ENCODE measurements around the gene MYH7B. TPM values are rescaled to one million over a fixed set of nuclear protein-coding genes. Genes with fewer than 3 reads are reported as not detected.

The MYH7B gene
- total RNA-seq, 1 experiment from 2014 or later = 0.22 TPM

DNA sequence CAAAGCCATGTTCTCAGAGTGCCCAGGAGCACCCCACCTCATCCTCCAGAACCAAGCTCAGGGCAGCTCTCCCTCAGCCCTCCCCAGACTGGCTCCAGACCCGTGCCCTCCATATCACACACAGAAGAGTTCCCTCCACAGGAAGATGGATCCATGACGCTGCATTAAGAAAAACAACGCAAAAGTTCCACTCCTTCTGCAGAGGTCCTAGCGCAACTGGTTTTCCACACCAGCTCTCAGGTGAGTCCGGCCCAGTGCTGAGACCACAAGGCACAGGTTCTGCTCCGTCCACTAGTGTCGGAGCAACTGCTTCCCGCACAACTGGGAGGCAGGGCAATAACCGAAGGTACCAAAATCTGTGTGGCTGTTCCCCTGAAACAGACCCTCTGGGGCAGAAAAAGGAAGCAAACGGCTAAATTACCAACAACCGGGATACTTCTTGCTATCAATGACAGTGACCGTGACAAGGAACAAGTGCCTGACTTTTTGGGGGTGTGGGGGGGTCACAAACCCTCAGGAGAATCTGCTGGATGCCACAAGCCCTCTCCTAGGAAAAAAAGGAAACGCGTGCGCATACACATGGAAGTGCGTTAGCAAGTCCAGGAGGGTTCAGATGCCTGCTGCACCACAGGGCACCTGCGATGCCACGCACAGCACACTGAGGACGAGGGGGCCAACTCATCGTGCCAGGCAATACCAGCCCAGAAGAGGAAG lies 49.2 kb downstream of the MYH7B start:
- Histone ChIP-seq H3K4me1 (ENCODE audit: insufficient read depth, low read length) (no peaks in the 10 kb centered on the region), H3K18ac (ENCODE audit: insufficient read length, low read depth, low read length) (no peak overlapping the region), H3K9me3 (ENCODE audit: control insufficient read depth, low read depth, low read length) (no peaks in the 10 kb centered on the region), H3K56ac (ENCODE audit: insufficient read length, low read depth, low read length) (no peak overlapping the region), H2AK5ac (ENCODE audit: insufficient read length, low read length) (no peak overlapping the region), H2BK15ac (ENCODE audit: low read depth, low read length) (no peak overlapping the region), H4K91ac (ENCODE audit: insufficient read length, low read depth, low read length) (no peak overlapping the region), H3K9ac (ENCODE audit: extremely low read depth, insufficient read length, low read length) (no peak overlapping the region), H3K14ac (ENCODE audit: insufficient read depth, low read length) (no peak overlapping the region), H3K23me2 (ENCODE audit: insufficient read length, low read depth, low read length, poor library complexity, severe bottlenecking) (no peaks in the 10 kb centered on the region), H3K23ac (ENCODE audit: insufficient read length, low read depth, low read length) (no peak overlapping the region), H2BK20ac (ENCODE audit: low read depth, low read length, poor library complexity, severe bottlenecking) (no peak overlapping the region), H4K20me1 (ENCODE audit: control insufficient read depth, insufficient read depth, insufficient read length) (no peaks in the 10 kb centered on the region), H3T11ph (ENCODE audit: low read length) (no peak overlapping the region), H4K5ac (ENCODE audit: insufficient read length, low read depth, low read length) (no peak overlapping the region), H3K27me3 (ENCODE audit: insufficient read depth, low read length) (no peaks in the 10 kb centered on the region), H2BK120ac (ENCODE audit: low read depth, low read length, poor library complexity, severe bottlenecking) (no peak overlapping the region), H2AFZ (ENCODE audit: low read length) (no peak overlapping the region), H3K79me1 (ENCODE audit: insufficient read depth, low read depth, low read length, poor library complexity, severe bottlenecking) (no peaks in the 10 kb centered on the region), H2BK12ac (ENCODE audit: insufficient read length, low read depth, low read length) (no peak overlapping the region), H3K27ac (ENCODE audit: insufficient read length, low read depth, low read length) (no peak overlapping the region), H3K79me2 (ENCODE audit: insufficient read depth, low read length) (no peaks in the 10 kb centered on the region), H2BK5ac (ENCODE audit: insufficient read length, low read length) (no peak overlapping the region), H3K4me2 (ENCODE audit: insufficient read depth, insufficient read length, low read length) (no peak overlapping the region), H3K4ac (ENCODE audit: low read depth, low read length) (no peak overlapping the region), H4K8ac (replicated peaks; ENCODE audit: insufficient read length, low read depth, low read length) (no peak overlapping the region)
- TF ChIP-seq, protein P1, sequence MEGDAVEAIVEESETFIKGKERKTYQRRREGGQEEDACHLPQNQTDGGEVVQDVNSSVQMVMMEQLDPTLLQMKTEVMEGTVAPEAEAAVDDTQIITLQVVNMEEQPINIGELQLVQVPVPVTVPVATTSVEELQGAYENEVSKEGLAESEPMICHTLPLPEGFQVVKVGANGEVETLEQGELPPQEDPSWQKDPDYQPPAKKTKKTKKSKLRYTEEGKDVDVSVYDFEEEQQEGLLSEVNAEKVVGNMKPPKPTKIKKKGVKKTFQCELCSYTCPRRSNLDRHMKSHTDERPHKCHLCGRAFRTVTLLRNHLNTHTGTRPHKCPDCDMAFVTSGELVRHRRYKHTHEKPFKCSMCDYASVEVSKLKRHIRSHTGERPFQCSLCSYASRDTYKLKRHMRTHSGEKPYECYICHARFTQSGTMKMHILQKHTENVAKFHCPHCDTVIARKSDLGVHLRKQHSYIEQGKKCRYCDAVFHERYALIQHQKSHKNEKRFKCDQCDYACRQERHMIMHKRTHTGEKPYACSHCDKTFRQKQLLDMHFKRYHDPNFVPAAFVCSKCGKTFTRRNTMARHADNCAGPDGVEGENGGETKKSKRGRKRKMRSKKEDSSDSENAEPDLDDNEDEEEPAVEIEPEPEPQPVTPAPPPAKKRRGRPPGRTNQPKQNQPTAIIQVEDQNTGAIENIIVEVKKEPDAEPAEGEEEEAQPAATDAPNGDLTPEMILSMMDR (conservative IDR thresholded peaks at IDR 0.05) = no peak
- Mint-ChIP-seq H3K9me3 (no peaks in the 10 kb centered on the region), H3K4me1 (peaks cover 7% of the 10 kb centered on the region in 2 experiments), H3K27ac (peak overlapping the region in 2 of 3 experiments; percentile 17 to 91; a peak in 5 of 7 replicates), H3K36me3 (ENCODE audit: insufficient read depth in 1 of 3, low read depth in 3 of 3) (peaks cover 38 to 92% (median 85%) of the 10 kb centered on the region in 3 experiments), H3K27me3 (ENCODE audit: low read depth) (no peaks in the 10 kb centered on the region), H3K4me3 (no peak overlapping the region)
- no CpG with 5 or more reads among the region's 20 CpGs for WGBS (ENCODE audit: extremely low coverage, insufficient read length, low lambda C conversion rate)
- no peak for DNase-seq

Small RNAs within 50 kb of the gene (microRNA-seq; reads per million reads assigned to microRNA genes)
- gene MIR499A (ENCODE audit: borderline microRNAs expressed) = not detected
- not detected for gene MIR499B (ENCODE audit: borderline microRNAs expressed)

Other genes starting within 250 kb of the MYH7B start
- gene NCOA6, start 130.2 kb upstream of the MYH7B start, total RNA-seq (2021) = 23.9 and 25.2 TPM in 2 replicates
- gene GGT7, start 83.0 kb upstream of the MYH7B start, total RNA-seq (2021) = 38.6 and 40.9 TPM in 2 replicates
- gene ACSS2, start 79.3 kb upstream of the MYH7B start, total RNA-seq (2021) = 12.2 and 15.4 TPM in 2 replicates
- gene GSS, start 62 bp upstream of the MYH7B start, total RNA-seq (2021) = 48.5 and 53.0 TPM in 2 replicates
- 93.9 and 94.2 TPM in 2 replicates for gene TRPC4AP, start 136.9 kb downstream of the MYH7B start, total RNA-seq (2021)
- 27.8 and 28.4 TPM in 2 replicates for gene EDEM2, start 191.5 kb downstream of the MYH7B start, total RNA-seq (2021)
- gene PROCR, start 216.2 kb downstream of the MYH7B start, total RNA-seq (2021) = 5.8 and 6.4 TPM in 2 replicates